ENCODE results near the gene CRACDL.
"Not testable (repeated sequence)": the region's sequence is repeated elsewhere in the genome, so short reads cannot be mapped to it uniquely, and the experiment has no call there.

The CRACDL gene

DNA sequence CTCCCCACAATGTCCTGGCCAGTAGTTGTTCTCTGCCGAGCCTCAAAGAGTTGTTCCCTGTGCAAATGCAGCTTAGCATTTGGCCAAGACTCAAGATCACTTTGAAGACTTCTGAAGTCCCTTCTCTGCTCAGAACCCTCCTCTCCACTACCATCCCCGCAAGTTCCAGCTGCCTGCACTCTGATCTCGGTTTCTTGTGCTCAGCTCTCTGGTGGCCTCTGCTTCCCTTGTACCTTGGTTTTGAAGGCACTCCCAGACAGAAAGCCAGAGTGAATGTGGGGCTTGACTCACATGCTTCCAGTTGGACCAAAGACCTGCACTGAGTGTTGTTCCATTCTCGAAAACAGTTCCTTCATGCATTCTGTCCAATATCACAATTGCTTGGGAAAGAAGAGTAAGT lies 28.6 kb downstream of the CRACDL start:
- DNase-seq, result no peak

- DNase-seq, result no peak
Measured at GRCh38 chr2:98903767-98904485, 32.1 kb downstream of the CRACDL start.

- no peak for DNase-seq
Measured at GRCh38 chr2:98903064-98903355, 33.0 kb downstream of the CRACDL start.

DNA sequence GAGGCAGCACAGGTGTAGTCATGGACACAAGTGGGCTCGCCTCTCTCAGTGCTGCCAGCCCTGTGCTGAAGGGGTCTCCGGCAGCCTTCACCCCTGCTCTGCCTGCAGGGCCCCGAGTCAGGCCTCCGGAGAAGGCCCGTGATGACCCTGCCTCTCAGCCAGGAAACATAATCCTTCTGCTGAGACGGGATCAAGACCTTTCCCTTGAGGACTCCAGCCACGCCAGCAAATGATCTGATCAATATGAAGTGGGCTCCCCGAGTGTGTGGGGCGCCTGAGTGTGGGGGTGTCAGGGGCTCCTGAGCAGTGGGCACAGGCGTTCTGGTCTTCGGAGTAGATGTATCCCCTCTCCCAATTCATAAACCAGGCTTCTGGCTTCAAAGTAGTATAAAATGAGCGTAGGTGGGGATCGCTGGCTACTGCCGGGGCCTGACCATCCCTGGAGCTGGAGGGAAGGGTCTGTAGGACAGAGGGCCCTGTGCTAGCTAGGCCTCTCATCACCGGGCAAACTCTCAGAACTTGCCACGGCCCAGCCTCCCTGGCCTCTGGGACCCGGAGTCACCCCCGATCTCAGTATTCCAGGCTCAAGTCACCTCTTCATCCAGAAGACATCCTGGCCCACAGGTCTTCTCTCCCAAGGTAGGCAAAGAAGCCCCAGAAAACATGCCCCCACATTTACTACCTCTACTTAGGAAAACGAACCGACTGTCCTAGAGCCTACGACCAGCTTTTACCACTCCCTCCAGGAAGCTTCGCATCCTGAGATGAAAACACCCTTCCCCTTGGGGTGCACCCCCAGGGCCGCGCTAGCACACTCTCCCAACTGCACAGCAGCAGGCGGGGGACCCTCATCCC lies 33.6 kb downstream of the CRACDL start:
- DNase-seq, result no peak

DNA sequence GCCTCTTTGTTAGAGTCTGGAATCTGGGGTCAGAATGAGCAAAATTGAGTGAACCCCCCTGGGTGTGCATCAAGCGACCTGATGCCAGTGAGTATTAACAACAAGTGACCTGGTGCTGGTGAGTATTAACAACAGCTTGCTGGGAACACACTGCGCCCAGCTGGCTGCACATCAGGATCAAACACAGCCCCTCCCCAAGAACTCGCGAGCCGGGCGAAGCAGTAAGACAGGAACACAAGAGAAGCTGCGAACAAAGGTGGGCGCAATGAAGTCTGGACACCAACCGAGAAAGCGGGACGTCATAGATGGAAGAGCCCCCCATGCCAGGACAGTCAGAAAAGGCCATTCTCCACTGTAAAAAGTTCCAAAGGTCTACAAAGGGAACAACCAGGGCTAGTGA lies 34.3 kb downstream of the CRACDL start:
- DNase-seq, result no peak

GRCh38 chr2:98901291-98901690 lies 34.7 kb downstream of the CRACDL start:
- no peak for DNase-seq

DNA sequence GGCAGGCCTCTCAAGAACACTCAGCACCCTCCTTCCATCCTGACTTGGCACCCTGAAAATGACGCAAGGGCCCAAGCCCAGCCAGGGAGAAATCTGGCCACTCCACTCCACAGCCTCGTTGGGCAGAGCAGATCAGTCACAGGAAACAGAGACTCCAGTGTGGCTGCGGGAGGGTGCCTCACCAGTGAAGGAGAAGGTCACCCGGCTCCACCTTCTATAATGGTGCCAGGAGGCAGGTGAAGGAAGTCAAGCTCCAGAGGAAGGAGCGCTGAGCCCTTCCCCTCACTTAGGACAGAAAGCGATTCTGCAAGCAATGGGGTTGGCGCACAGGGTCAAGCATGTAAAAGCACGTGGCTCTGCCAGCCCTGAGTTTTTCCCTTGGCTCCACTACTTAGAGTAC lies 35.3 kb downstream of the CRACDL start:
- DNase-seq, result no peak

DNA sequence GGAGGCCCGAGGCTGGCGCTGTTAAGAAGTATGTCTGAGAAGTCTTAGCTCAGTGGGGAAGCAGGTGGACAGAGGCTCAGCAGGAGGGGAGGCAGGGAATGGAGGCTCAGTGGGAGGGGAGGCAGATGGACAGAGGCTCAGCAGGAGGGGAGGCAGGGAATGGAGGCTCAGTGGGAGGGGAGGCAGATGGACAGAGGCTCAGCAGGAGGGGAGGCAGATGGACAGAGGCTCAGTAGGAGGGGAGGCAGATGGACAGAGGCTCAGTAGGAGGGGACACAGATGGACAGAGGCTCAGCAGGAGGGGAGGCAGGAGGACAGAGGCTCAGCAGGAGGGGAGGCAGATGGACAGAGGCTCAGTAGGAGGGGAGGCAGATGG lies 36.3 kb downstream of the CRACDL start:
- not testable (repeated sequence) for DNase-seq

DNA sequence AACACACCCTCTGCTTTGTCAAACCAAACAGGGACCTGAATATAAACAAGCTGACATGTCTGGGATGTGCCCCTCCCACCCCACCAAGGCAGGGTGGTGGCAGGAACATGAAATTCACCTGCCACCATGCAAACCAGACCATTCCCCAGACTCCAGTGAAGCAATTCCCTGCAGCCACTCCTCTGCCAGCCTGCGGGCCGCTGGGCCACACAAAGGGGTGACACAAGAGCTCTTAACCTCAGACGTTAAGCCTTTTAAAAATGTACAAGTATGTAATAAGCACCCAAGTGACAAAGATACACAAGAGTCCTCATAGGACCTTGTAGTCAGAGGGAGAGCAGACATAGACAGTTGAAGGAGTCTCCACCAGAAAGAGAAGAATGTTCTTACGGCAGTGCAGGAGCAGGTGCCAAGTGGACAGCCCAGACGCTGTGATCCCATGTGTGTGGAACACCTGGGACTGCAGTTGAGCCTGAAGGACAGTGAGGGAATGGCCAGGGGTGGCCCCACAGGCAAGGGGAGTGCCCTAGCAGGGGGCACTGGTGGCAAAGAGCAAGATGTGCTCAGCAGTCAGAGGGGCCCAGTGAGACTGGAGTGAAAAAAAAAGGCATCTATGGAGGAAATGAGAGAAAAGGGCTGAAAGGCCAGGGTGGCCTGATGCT lies 36.9 kb downstream of the CRACDL start:
- DNase-seq, result no peak

- no peak for DNase-seq
Measured at GRCh38 chr2:98898423-98898841, 37.6 kb downstream of the CRACDL start.

DNA sequence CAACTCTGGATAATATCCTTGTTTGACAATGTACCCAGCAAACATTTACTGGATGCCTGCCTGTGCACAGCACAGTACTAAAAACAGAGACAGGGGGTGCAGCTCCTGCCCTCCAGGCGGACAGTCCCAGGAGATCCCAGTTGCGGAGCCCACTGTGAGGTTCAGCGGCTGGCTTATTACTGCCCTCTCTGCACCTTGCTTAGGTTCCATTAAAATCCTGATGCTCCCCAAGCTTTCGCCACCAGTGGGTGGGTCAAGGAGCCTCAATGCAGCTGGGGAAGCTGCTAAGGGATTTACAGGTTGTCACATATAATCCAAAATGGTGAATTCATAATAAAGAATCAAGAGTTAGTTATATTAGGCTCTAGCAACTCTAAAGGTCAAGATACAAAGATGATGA lies 38.3 kb downstream of the CRACDL start:
- no peak for DNase-seq

GRCh38 chr2:98896944-98897343 lies 39.1 kb downstream of the CRACDL start:
- no peak for DNase-seq

DNA sequence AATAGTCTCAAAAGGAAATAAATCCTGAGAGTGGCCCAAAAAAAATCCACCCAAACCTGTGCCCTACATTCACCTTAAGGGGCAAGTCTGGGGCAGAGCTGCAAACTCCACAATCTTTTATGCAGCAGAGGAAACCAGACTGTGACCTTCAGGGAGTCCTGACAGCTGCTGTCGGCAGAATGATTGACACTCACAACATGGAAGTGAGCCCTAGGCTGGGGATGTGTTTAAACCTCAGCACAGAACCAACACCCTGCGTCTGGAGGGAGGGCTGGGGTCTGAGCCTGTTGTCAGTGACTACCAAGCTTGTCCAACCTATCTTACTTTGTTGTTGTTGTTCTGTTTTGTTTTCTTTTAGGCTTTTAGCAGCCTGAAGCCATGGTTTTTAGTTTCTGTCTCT lies 39.6 kb downstream of the CRACDL start:
- DNase-seq, result peak; percentile 72

DNA sequence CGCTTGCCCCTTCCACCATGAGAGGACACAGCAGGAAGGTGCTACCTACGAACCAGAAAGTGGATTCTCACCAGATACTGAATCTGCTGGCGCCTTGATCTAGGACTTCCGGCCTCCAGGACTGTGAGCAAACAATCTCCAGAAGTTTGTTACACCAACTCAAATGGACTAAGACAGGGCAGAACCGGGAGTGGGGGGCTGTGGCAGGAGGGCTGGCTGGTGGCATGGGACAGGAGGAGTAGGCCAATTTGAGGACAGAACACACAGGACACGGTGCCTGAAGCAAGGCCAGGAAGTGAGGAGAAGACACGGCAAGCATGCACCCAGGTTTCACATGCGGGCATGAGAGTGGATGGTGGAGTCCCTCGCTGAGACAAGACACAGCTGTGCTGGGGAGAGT lies 40.1 kb downstream of the CRACDL start:
- no peak for DNase-seq

DNA sequence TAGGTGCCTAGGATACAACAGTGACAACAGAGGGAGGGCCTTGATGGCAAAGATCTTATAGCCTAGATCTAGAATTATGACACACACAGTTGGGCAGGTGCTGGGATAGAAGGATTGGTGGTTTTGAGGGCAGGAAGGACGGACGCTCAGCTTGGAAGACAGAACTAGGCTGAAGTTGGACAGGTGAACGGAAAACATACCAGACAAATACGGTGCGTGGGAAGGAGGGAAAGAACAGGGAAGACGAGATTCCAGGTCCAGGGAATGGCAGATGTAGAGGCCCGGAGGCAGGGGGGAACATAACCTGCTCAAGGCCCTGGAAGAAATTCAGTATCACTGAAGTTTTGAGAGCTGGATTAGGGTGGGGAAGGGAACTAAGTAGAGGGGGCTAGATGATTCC lies 40.8 kb downstream of the CRACDL start:
- no peak for DNase-seq

GRCh38 chr2:98894331-98895000 lies 41.6 kb downstream of the CRACDL start:
- DNase-seq, result no peak

DNA sequence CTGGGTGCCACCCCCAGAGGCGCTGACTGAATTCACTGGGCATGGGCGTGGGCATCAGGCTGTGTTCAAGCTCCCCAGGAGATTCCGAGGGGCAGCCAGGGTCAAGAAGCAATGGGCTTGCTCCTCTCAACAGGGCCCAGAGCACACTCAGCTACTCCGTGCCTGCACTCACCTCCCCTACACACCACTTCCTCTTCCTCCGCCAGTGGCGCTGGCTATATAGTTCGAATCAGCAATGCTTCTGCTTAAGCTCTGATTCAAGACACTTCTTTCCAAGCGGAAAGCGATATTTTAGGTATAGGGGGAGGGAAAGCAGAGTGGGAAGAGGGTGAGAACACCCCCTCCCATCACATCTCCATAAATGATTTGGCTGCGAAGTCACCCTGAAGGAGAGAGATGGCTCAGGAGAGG lies 42.1 kb downstream of the CRACDL start:
- DNase-seq, result no peak

- no peak for DNase-seq
Measured at GRCh38 chr2:98892871-98893270, 43.2 kb downstream of the CRACDL start.

- DNase-seq, result no peak
Measured at GRCh38 chr2:98891591-98891990, 44.4 kb downstream of the CRACDL start.

- DNase-seq, result no peak
Measured at GRCh38 chr2:98886066-98886554, 49.9 kb downstream of the CRACDL start.

GRCh38 chr2:98884658-98885057 lies 51.4 kb downstream of the CRACDL start:
- no peak for DNase-seq

DNA sequence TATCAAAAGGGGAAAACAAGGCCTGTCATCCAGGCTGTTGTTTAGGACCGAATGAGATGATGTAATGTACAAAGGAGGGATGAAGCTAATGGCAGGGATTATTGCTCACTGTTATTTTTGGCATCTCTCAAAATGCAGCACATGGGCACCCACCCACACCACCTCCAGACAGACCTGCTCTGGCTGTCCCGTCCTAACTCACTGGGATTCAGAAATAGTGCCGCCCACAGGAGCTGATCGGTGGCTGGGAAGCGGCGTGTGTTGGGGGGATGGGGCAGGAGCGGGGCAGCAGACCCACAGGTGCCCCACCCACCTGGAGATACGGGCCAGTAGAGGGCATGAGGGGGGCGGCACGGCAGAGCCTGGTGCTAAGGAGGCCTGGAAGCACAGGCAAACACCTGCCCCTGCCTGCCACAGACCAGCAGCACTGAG lies 52.2 kb downstream of the CRACDL start:
- no peak for DNase-seq
